ENCODE data around the gene ZNF491. TPM values are rescaled to one million over a fixed set of nuclear protein-coding genes. Genes with fewer than 3 reads are reported as not detected.

Gene ZNF491
- total and polyA plus RNA-seq, 2 of the 8 experiments (the other 6 are each of a cell fraction or from before 2014, with no cell fraction given) = 0.18 to 0.78 TPM

DNA sequence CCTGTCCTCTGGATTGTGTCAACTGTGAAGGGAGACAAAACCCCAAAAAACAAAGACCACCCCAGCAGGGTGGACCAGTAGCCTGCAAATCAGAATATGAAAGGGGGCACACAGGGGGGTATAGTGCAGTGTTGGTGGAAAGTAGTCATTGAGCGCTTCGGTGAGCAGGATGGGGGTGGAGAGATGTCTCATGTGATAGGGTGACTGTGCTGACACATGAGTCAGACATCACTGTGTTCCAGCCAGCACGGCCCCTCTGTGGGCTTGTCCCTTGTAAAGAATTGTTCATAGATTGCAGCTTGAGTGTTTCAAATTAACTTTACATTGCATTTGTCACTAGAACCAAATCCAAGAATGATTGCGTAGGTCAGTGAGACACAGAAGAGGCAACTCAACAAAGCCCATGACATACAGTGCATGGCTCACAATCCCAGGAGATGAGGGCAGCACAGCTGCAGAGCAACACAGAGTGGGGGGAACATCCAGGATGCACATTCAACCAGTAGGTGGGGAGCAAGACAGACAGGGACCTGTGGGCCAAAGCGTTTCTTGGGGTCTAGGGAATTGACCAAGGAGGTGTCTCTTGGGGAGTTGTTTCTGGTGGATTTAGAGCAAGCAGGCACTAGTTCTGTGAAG, 23.3 kb downstream of the ZNF491 start (continued):
- TF ChIP-seq, protein P1, sequence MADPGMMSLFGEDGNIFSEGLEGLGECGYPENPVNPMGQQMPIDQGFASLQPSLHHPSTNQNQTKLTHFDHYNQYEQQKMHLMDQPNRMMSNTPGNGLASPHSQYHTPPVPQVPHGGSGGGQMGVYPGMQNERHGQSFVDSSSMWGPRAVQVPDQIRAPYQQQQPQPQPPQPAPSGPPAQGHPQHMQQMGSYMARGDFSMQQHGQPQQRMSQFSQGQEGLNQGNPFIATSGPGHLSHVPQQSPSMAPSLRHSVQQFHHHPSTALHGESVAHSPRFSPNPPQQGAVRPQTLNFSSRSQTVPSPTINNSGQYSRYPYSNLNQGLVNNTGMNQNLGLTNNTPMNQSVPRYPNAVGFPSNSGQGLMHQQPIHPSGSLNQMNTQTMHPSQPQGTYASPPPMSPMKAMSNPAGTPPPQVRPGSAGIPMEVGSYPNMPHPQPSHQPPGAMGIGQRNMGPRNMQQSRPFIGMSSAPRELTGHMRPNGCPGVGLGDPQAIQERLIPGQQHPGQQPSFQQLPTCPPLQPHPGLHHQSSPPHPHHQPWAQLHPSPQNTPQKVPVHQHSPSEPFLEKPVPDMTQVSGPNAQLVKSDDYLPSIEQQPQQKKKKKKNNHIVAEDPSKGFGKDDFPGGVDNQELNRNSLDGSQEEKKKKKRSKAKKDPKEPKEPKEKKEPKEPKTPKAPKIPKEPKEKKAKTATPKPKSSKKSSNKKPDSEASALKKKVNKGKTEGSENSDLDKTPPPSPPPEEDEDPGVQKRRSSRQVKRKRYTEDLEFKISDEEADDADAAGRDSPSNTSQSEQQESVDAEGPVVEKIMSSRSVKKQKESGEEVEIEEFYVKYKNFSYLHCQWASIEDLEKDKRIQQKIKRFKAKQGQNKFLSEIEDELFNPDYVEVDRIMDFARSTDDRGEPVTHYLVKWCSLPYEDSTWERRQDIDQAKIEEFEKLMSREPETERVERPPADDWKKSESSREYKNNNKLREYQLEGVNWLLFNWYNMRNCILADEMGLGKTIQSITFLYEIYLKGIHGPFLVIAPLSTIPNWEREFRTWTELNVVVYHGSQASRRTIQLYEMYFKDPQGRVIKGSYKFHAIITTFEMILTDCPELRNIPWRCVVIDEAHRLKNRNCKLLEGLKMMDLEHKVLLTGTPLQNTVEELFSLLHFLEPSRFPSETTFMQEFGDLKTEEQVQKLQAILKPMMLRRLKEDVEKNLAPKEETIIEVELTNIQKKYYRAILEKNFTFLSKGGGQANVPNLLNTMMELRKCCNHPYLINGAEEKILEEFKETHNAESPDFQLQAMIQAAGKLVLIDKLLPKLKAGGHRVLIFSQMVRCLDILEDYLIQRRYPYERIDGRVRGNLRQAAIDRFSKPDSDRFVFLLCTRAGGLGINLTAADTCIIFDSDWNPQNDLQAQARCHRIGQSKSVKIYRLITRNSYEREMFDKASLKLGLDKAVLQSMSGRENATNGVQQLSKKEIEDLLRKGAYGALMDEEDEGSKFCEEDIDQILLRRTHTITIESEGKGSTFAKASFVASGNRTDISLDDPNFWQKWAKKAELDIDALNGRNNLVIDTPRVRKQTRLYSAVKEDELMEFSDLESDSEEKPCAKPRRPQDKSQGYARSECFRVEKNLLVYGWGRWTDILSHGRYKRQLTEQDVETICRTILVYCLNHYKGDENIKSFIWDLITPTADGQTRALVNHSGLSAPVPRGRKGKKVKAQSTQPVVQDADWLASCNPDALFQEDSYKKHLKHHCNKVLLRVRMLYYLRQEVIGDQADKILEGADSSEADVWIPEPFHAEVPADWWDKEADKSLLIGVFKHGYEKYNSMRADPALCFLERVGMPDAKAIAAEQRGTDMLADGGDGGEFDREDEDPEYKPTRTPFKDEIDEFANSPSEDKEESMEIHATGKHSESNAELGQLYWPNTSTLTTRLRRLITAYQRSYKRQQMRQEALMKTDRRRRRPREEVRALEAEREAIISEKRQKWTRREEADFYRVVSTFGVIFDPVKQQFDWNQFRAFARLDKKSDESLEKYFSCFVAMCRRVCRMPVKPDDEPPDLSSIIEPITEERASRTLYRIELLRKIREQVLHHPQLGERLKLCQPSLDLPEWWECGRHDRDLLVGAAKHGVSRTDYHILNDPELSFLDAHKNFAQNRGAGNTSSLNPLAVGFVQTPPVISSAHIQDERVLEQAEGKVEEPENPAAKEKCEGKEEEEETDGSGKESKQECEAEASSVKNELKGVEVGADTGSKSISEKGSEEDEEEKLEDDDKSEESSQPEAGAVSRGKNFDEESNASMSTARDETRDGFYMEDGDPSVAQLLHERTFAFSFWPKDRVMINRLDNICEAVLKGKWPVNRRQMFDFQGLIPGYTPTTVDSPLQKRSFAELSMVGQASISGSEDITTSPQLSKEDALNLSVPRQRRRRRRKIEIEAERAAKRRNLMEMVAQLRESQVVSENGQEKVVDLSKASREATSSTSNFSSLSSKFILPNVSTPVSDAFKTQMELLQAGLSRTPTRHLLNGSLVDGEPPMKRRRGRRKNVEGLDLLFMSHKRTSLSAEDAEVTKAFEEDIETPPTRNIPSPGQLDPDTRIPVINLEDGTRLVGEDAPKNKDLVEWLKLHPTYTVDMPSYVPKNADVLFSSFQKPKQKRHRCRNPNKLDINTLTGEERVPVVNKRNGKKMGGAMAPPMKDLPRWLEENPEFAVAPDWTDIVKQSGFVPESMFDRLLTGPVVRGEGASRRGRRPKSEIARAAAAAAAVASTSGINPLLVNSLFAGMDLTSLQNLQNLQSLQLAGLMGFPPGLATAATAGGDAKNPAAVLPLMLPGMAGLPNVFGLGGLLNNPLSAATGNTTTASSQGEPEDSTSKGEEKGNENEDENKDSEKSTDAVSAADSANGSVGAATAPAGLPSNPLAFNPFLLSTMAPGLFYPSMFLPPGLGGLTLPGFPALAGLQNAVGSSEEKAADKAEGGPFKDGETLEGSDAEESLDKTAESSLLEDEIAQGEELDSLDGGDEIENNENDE (IDR thresholded peaks at IDR 0.05; ENCODE audit: insufficient replicate concordance, low read length) = no peak
- TF ChIP-seq NANOG (IDR thresholded peaks at IDR 0.05; ENCODE audit: insufficient read depth, low read depth, low read length, poor library complexity, severe bottlenecking) (no peak), SIX5 (IDR thresholded peaks at IDR 0.05; ENCODE audit: low read depth, low read length) (no peak), HDAC6 (IDR thresholded peaks at IDR 0.05; ENCODE audit: low read depth, low read length) (no peak)

Measured in H1 (cell line).